Measurements from ENCODE around the gene CAPN2.
A peak's percentile ranks its signal among the peaks of the same experiment; 100 is the strongest.

The CAPN2 gene

GRCh38 chr1:223751696-223752095 lies 39.4 kb downstream of the CAPN2 start:
- in situ Hi-C loops (cut with MboI; ENCODE audit: low pct_unique_long_range_greater_than_20kb, low sequenced_read_pairs), result no loop called here
- DNase-seq, result no peak

DNA sequence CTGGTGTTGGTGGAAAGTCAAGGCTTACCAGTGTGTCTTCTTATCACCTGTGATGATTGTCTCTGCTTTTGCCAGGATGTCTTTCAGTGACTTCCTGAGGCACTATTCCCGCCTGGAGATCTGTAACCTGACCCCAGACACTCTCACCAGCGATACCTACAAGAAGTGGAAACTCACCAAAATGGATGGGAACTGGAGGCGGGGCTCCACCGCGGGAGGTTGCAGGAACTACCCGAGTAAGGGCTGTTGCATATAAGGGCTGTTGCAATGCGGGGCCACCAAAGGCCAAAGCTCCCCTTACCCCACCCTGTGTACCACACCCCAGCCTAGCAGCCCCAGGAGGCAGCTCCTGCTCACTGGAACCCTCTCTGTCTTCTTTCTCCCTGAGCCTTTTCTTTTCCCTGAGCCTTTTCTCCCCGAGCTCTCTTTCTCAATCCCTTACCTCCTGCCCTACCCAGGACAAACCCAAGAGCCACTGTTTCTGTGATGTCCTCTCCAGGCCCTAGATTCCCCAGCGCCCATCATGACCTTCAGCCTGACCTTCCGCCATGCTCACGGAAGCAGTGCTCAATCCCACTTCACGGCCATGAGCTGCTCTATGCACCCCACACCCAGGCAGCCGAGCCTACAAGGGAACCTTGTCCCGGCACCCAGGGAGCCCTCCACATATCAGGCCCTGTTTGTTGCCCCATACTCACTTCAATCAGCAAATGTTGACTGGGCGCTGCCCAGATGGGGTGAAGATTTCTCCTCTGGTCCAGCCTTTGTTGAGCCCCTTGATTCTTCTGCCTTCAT lies 40.6 kb downstream of the CAPN2 start:
- in situ Hi-C loops (cut with MboI; ENCODE audit: low pct_unique_long_range_greater_than_20kb, low sequenced_read_pairs), result no loop called here
- no peak for DNase-seq

DNA sequence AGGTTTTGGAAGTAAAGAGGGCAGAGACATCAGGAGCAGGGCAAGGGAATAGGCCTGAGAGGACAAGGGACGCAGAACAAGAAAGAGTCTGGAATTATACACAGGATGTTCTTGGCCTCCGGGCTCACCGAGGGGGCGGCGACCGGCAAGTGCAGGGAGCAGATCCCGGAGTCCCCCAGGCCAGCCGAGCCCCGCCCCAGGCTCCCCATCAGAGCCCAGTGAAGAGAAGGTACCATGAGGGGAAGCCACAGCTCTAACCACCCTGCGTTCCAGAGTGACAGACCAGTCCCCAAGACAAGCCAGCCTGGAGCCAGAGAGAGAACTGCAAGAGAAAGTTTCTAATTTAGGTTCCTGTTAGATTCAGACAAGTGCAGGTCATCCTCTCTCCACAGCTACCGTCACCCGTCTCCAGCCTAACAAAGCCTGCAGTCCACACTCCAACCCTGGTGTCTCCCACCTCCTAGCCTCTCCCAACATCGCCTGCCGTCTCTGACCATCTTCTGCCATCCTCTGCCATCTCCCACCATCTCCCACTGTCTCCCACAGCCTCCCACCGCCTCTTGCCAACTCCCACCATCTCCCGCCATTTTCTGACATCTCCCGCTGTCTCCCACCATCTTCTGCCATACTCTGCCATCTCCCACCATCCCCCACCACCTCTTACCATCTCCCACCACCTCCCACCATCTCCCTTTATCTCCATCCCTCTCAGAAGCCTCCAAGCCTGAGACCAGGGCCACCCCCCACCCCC lies 42.5 kb downstream of the CAPN2 start:
- no peak for DNase-seq
- in situ Hi-C loops (cut with MboI; ENCODE audit: low pct_unique_long_range_greater_than_20kb, low sequenced_read_pairs), result no loop called here

GRCh38 chr1:223755432-223755792 lies 43.1 kb downstream of the CAPN2 start:
- DNase-seq, result no peak
- in situ Hi-C loops (cut with MboI; ENCODE audit: low pct_unique_long_range_greater_than_20kb, low sequenced_read_pairs), result no loop called here

DNA sequence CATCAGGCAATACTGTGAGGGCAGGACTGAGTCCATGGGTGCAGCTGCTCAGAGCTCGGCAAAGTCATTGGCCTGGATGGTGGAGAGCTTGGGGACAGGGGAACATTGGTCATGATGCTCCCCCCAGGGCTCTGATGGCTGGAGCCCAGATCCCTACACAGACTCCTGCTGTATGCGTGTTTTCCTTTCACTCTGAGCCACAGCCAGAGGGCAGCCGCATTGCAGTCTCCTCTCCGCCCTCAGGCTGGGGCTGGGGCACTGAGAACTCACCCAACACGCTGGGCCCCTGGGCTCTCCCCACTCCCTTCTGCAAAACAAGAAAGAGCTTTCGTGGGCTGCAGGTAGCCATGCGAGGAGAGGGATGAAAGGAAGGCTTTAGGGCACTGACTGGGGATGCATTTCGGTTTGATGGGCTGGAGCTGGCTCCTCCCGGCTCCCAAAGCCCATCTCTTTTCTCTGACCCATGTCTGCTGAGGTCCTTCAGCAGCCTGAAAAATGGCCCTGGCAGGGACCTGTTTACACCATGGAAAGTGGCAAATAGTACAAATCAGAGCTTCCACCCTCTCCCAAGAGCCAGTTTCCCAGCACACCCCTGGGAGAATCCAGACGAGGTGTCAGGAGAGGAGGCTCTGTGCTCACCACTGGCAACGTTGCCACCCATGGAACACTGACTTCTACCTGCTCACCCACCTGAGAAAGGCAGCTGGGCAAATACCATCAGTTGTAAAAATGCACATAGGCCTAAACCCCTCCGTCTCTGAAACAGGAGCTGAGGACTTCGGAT lies 43.8 kb downstream of the CAPN2 start:
- DNase-seq, result no peak
- in situ Hi-C loops (cut with MboI; ENCODE audit: low pct_unique_long_range_greater_than_20kb, low sequenced_read_pairs), result no loop called here

- in situ Hi-C loops (cut with MboI; ENCODE audit: low pct_unique_long_range_greater_than_20kb, low sequenced_read_pairs), result no loop called here
- DNase-seq, result no peak
Measured at GRCh38 chr1:223756806-223757700, 44.7 kb downstream of the CAPN2 start.

DNA sequence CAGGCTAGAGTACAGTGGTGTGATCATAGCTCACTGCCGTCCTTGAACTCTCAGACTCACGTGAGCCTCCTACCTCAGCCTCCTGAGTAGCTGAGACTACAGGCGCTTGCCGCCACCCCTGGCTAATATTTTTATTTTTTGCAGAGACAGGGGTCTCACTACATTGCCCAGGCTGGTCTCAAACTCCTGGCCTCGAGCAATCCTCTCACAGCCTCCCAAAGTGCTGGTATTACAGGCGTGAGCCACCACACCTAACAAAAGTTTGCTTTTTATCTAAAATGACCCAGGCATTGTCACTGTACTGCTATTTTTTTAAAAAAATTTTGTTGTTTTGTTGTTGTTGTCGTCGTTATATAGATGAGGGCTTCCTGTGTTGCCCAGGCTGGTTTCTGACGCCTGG lies 46.4 kb downstream of the CAPN2 start:
- in situ Hi-C loops (cut with MboI; ENCODE audit: low pct_unique_long_range_greater_than_20kb, low sequenced_read_pairs), result no loop called here
- DNase-seq, result no peak

- peak; percentile 13 for DNase-seq
- in situ Hi-C loops (cut with MboI; ENCODE audit: low pct_unique_long_range_greater_than_20kb, low sequenced_read_pairs), result no loop called here
Measured at GRCh38 chr1:223759273-223759672, 46.9 kb downstream of the CAPN2 start.

DNA sequence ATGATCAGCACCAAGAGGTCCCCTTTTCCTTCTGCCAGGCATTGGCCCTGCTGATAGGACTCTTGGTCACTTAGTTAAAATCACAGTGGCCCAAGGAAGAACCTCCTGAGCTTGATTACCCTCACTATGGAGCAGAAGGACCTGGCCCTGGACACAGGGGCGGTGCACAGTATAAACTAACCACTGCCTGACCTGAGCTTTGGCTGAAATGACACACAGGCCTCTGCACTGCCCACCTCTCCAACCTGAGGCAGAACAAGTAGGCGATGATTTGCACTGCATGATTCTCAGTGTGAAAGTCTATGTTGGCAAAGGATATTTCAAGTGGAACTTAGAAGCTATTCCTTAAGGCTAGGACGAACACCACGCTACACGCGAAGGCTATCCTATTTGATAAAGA lies 48.5 kb downstream of the CAPN2 start:
- DNase-seq, result no peak
- in situ Hi-C loops (cut with MboI; ENCODE audit: low pct_unique_long_range_greater_than_20kb, low sequenced_read_pairs), result no loop called here

- DNase-seq, result no peak
- in situ Hi-C loops (cut with MboI; ENCODE audit: low pct_unique_long_range_greater_than_20kb, low sequenced_read_pairs), result no loop called here
Measured at GRCh38 chr1:223761411-223761810, 49.1 kb downstream of the CAPN2 start.

DNA sequence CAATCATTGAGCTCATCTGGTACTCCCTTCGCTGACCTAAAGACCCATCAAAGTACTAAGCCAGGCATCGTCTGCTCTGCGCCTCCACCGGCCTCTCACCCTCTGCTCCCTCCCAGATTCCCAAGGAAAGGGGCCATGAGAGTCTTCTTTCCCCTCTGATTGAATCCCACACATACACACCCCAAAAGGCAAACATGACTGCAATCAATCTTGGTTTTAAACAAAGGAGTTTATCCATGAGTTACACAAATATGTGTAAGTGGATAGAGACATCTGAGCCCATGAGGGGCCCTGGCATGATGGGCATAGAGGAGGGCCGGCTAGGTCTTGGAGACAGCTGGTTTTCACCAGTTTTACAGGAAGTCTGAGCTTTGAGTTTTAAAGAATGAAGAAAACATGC lies 50.9 kb downstream of the CAPN2 start:
- DNase-seq, result no peak
- in situ Hi-C loops (cut with MboI; ENCODE audit: low pct_unique_long_range_greater_than_20kb, low sequenced_read_pairs), result no loop called here

GRCh38 chr1:223763881-223764280 lies 51.5 kb downstream of the CAPN2 start:
- in situ Hi-C loops (cut with MboI; ENCODE audit: low pct_unique_long_range_greater_than_20kb, low sequenced_read_pairs), result no loop called here
- DNase-seq, result no peak

DNA sequence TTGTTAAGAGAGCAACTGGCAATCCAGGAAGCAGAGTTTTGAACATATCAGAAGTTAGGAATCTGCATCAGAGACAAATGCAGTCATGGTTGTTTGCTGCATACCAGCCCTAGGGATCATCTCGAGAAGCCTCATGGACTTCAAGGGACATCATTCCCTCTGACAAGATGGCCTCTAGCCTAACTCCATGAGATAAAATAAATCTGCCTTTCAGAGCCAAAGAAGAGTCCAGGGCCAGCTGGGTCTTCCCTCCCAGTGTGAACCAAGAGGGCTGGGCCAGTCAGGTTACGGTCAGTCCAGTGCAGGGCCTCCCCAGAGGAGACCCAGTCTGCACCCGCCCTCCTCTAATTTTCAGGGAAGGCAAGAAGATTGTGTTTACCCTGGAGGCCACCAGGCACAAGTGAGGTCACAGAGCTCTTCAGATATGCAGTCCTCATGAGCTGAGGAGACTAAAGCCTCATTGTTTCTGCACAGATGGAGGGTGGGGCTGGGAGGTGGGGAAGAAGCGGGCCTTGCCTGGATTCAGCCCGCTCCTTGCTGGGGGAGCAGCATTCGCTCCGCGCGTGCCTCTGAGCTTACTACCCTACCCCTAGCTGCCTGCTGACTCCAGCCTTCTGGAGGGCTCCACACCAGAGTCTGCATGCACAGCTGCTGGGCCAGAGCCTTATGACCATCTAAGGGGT lies 52.8 kb downstream of the CAPN2 start:
- DNase-seq, result no peak
- in situ Hi-C loops (cut with MboI; ENCODE audit: low pct_unique_long_range_greater_than_20kb, low sequenced_read_pairs), result no loop called here

- in situ Hi-C loops (cut with MboI; ENCODE audit: low pct_unique_long_range_greater_than_20kb, low sequenced_read_pairs), result no loop called here
- no peak for DNase-seq
Measured at GRCh38 chr1:223765719-223766340, 53.5 kb downstream of the CAPN2 start.

DNA sequence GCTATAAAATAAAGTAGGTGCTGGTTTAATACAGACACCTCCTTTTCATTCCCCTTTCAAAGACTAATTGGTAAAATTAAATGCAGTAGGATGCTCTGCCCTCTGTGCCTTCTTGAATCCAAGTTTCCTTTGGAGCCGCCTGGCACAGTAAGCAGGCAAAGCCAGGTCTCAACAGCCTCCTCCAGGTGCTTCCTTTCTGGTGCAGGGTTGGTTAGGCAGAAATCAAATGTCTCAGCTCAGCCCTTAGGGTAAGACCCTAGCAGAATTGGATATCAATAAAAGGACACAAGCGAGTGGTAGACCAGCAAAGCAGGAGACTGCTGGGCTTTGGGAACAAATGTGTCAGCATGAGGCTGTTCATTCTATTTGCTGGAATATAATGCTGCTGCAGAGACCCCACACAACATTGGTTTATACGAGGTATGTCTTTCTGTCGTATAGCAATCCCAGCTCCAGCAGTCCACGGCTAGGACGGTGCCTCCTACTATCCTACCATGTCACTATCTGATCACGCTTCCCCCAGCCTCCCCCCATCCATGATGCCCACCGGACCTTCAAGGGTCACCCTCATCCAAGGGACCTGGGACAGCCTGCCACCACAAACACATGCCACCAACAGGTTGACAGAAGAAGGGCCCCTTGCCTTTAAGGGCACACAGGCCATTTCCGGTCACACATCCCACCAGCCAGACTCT lies 58.4 kb downstream of the CAPN2 start:
- in situ Hi-C loops (cut with MboI; ENCODE audit: low pct_unique_long_range_greater_than_20kb, low sequenced_read_pairs), result no loop called here
- no peak for DNase-seq

- in situ Hi-C loops (cut with MboI; ENCODE audit: low pct_unique_long_range_greater_than_20kb, low sequenced_read_pairs), result no loop called here
- DNase-seq, result no peak
Measured at GRCh38 chr1:223771469-223771813, 59.1 kb downstream of the CAPN2 start.

DNA sequence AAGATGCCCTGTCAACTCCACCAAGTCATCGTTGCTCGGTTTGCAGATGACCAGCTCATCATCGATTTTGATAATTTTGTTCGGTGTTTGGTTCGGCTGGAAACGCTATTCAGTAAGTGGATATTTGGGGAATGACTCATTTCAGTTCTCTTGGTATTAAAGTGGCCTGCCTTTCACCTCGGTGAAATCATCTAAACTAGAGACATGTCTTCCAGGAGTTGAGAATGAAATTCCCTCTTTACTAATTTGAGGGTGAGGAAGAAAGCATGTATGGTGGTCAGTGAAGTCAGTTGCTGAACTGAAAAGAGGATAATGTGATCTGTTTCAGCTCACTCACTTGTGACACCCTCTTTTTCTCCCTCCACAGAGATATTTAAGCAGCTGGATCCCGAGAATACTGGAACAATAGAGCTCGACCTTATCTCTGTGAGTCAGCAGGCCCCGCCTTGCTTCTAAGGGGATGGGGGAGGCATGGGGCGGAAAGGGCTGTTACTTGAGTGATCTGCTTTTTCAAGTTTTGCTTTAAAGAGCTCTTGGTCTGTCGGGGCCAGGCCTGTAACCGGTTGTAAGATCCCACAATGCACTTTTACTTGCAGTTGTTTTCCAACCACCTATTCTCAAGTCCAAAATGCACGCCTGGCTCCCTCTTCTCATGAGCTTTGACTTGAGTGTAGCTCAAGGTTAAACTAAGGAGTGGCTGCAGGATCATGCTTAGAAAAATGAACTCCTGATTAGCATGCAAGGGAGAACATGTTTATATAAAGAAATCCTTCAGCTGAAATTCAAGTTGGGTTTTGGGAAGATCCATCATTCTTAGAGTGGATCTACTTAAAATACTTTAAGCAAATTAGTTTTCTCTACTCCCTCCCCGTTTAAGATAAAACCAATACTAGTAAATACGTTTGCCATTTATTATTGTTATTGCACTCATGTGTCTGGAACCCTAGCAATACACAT lies 59.8 kb downstream of the CAPN2 start:
- peak; percentile 75 for DNase-seq
- in situ Hi-C loops (cut with MboI; ENCODE audit: low pct_unique_long_range_greater_than_20kb, low sequenced_read_pairs), result no loop called here
